Neural cell (in vitro differentiated cells): Measurements from ENCODE around the gene FAM210A. TPM values are rescaled to one million over a fixed set of nuclear protein-coding genes. Genes with fewer than 3 reads are reported as not detected.

Experiments used
- H2AFZ ChIP-seq: fragments of 200-600, 300-800 bp; sonication (generic), shearing (Covaris generic); 2 replicates; pipeline ENCODE4 v1.6.0; 2014; ENCODE audit warnings: low read depth, mild to moderate bottlenecking, antibody characterized with exemption, low read length, moderate library complexity
- H3F3A ChIP-seq: fragments of 200-600 bp; shearing (Covaris generic); 2 replicates; pipeline ENCODE4 v1.6.1; 2016; ENCODE audit warnings: mild to moderate bottlenecking, moderate library complexity, mixed read lengths, antibody characterized with exemption, low read length; ENCODE audit not compliant: insufficient read depth, poor library complexity, severe bottlenecking
- H3K27ac ChIP-seq: fragments of 200-600, 300-800 bp; sonication (generic), shearing (Covaris generic); 2 replicates; pipeline ENCODE4 v1.5.1; 2014; ENCODE audit warnings: mild to moderate bottlenecking, low read length, moderate library complexity
- H3K27me3 ChIP-seq: fragments of 300-800, 200-600 bp; sonication (generic), shearing (Covaris generic); 2 replicates; pipeline ENCODE4 v1.6.0; 2014; ENCODE audit warnings: mild to moderate bottlenecking, low read depth, low read length, moderate library complexity; ENCODE audit not compliant: insufficient read depth
- H3K36me3 ChIP-seq: fragments of 300-800, 200-600 bp; sonication (generic), shearing (Covaris generic); 2 replicates; pipeline ENCODE4 v1.5.1; 2014; ENCODE audit warnings: mild to moderate bottlenecking, antibody characterized with exemption, low read length, moderate library complexity; ENCODE audit not compliant: insufficient read depth
- H3K4me2 ChIP-seq: fragments of 300-800, 200-600 bp; sonication (generic), shearing (Covaris generic); 2 replicates; pipeline ENCODE4 v1.6.0; 2014; ENCODE audit warnings: mild to moderate bottlenecking, low read length
- H3K4me3 ChIP-seq: fragments of 300-800, 200-600 bp; sonication (generic), shearing (Covaris generic); 2 replicates; pipeline ENCODE4 v1.5.1; 2014; ENCODE audit warnings: mild to moderate bottlenecking, low read length, moderate library complexity
- H3K79me2 ChIP-seq: fragments of 200-600 bp; shearing (Covaris generic); replicated peaks from 2 replicates; pipeline ENCODE4 v1.6.0; 2014; ENCODE audit warnings: mild to moderate bottlenecking, low read length, moderate library complexity; ENCODE audit not compliant: insufficient read depth
- H3K9ac ChIP-seq: fragments of 300-800, 200-600 bp; sonication (generic), shearing (Covaris generic); 2 replicates; pipeline ENCODE4 v1.6.1; 2016; ENCODE audit warnings: mild to moderate bottlenecking, low read length, mixed read lengths
- H3K9me2 ChIP-seq: fragments of 200-600 bp; shearing (Covaris generic); 2 replicates; pipeline ENCODE4 v1.6.1; 2016; ENCODE audit warnings: mild to moderate bottlenecking, low read length, mixed read lengths; ENCODE audit not compliant: insufficient read depth
- H3K9me3 ChIP-seq: fragments of 200-600, 300-800 bp; sonication (generic), shearing (Covaris generic); 2 replicates; pipeline ENCODE4 v1.6.1; 2016; ENCODE audit warnings: mild to moderate bottlenecking, mixed run types, low read length, moderate library complexity, mixed read lengths
- H4K20me1 ChIP-seq: fragments of 200-600 bp; shearing (Covaris generic); 2 replicates; pipeline ENCODE4 v1.6.1; 2016; ENCODE audit warnings: mild to moderate bottlenecking, mixed run types; ENCODE audit not compliant: insufficient read depth
- CTCF ChIP-seq: fragments of 450-650 bp; IDR thresholded peaks from 2 replicates; pipeline ENCODE4 v1.5.1; 2014; ENCODE audit warnings: antibody characterized with exemption, mild to moderate bottlenecking, moderate library complexity; ENCODE audit not compliant: poor library complexity, severe bottlenecking
- EP300 ChIP-seq: fragments of 450-650 bp; conservative IDR thresholded peaks from 2 replicates; pipeline ENCODE4 v1.6.1; 2014; ENCODE audit warnings: antibody characterized with exemption, mild to moderate bottlenecking, moderate library complexity; ENCODE audit not compliant: poor library complexity, severe bottlenecking
- EZH2 ChIP-seq: fragments of 200-600, 300-800 bp; shearing (Covaris generic), sonication (generic); IDR thresholded peaks from 2 replicates; pipeline ENCODE4 v1.6.1; 2014; ENCODE audit warnings: antibody characterized with exemption, low read length, borderline replicate concordance, mild to moderate bottlenecking; ENCODE audit not compliant: insufficient read depth, poor library complexity, severe bottlenecking
- MXI1 ChIP-seq: fragments of 450-650 bp; conservative IDR thresholded peaks from 2 replicates; pipeline ENCODE4 v1.6.1; 2014; ENCODE audit warnings: antibody characterized with exemption, mild to moderate bottlenecking; ENCODE audit not compliant: poor library complexity, severe bottlenecking
- POLR2AphosphoS5 ChIP-seq: IDR thresholded peaks from 2 replicates; pipeline ENCODE4 v1.6.1; 2012
- RAD21 ChIP-seq: fragments of 450-650 bp; conservative IDR thresholded peaks from 2 replicates; pipeline ENCODE4 v1.6.1; 2014; ENCODE audit warnings: antibody characterized with exemption, mild to moderate bottlenecking, moderate library complexity
- REST ChIP-seq: IDR thresholded peaks from 2 replicates; pipeline ENCODE4 v1.6.1; 2012; ENCODE audit warnings: borderline replicate concordance
- SMC3 ChIP-seq: fragments of 450-650 bp; conservative IDR thresholded peaks from 2 replicates; pipeline ENCODE4 v1.6.1; 2014; ENCODE audit warnings: antibody characterized with exemption, mild to moderate bottlenecking, moderate library complexity; ENCODE audit not compliant: poor library complexity
- TAF1 ChIP-seq: IDR thresholded peaks from 2 replicates; pipeline ENCODE4 v1.6.1; 2012; ENCODE audit warnings: low read depth
- polyA plus RNA-seq: library from polyadenylated mRNA; depleted of rRNA; stranded (reverse); fragments of >200 nt; gene quantifications from 2 replicates; pipeline ENCODE4 v1.2.3, GENCODE V29; 2014

FAM210A gene
- polyA plus RNA-seq, 1 donor from 2014 or later: 11.5 TPM

- Histone ChIP-seq H3K36me3 (peaks cover 8% of the 10 kb centered on the region), H3K4me3 (no peak overlapping the region), H3K27me3 (no peaks in the 10 kb centered on the region), H3K9me2 (no peaks in the 10 kb centered on the region), H3K27ac (no peak overlapping the region), H4K20me1 (no peaks in the 10 kb centered on the region), H3K9me3 (no peaks in the 10 kb centered on the region), H3F3A (no peaks in the 10 kb centered on the region), H2AFZ (no peak overlapping the region), H3K79me2 (no peaks in the 10 kb centered on the region), H3K9ac (no peak overlapping the region), H3K4me2 (no peak overlapping the region)
- TF ChIP-seq EZH2 (no peak), TAF1 (no peak), REST (no peak), POLR2AphosphoS5 (no peak), MXI1 (no peak), SMC3 (no peak), CTCF (no peak), RAD21 (no peak), EP300 (no peak)
These were observed 19.3 kb upstream of the FAM210A start for GRCh38 chr18:13745696-13746095.

GRCh38 chr18:13735681-13736080 lies 9.3 kb upstream of the FAM210A start:
- no peak for TF ChIP-seq EP300
- no peak for TF ChIP-seq POLR2AphosphoS5
- no peak for TF ChIP-seq RAD21
- TF ChIP-seq TAF1: no peak
- no peak for TF ChIP-seq EZH2
- TF ChIP-seq MXI1: no peak
- TF ChIP-seq REST: no peak
- peaks cover 2% of the 10 kb centered on the region for H3K79me2 ChIP-seq
- no peaks in the 10 kb centered on the region for H4K20me1 ChIP-seq
- no peak overlapping the region for H3K9ac ChIP-seq
- no peaks in the 10 kb centered on the region for H3K9me2 ChIP-seq
- H3K27me3 ChIP-seq: no peaks in the 10 kb centered on the region
- H3F3A ChIP-seq: no peaks in the 10 kb centered on the region
- H3K9me3 ChIP-seq: no peaks in the 10 kb centered on the region
- H3K4me2 ChIP-seq: no peak overlapping the region
- no peak overlapping the region for H3K4me3 ChIP-seq
- no peak overlapping the region for H3K27ac ChIP-seq
- H3K36me3 ChIP-seq: no peaks in the 10 kb centered on the region
- H2AFZ ChIP-seq: no peak overlapping the region
